IPS-20b (cell line): ENCODE data around the gene NDUFS7.

Source experiments
- H3K27ac ChIP-seq: one replicate; pipeline ENCODE4 v1.5.1; 2013; ENCODE audit warnings: low read length
- H3K27me3 ChIP-seq: 2 replicates; pipeline ENCODE4 v1.6.1; 2013; ENCODE audit warnings: mild to moderate bottlenecking, low read length, inconsistent platforms; ENCODE audit not compliant: insufficient read depth
- H3K36me3 ChIP-seq: 2 replicates; pipeline ENCODE4 v1.6.1; 2013; ENCODE audit warnings: low read depth, mild to moderate bottlenecking, inconsistent platforms, low read length, moderate library complexity; ENCODE audit not compliant: insufficient read depth
- H3K4me1 ChIP-seq: 2 replicates; pipeline ENCODE4 v1.6.1; 2013; ENCODE audit warnings: mild to moderate bottlenecking, control low read depth, inconsistent platforms, low read length, moderate library complexity; ENCODE audit not compliant: insufficient read depth
- H3K4me3 ChIP-seq: 2 replicates; pipeline ENCODE4 v1.5.1; 2013; ENCODE audit warnings: mild to moderate bottlenecking, low read length, inconsistent platforms
- H3K9ac ChIP-seq: 2 replicates; pipeline ENCODE4 v1.6.1; 2013; ENCODE audit warnings: low read depth, mild to moderate bottlenecking, inconsistent platforms, low read length, moderate library complexity
- H3K9me3 ChIP-seq: 2 replicates; pipeline ENCODE4 v1.6.1; 2013; ENCODE audit warnings: mild to moderate bottlenecking, low read depth, low read length, inconsistent platforms; ENCODE audit not compliant: insufficient read depth

Gene NDUFS7

DNA sequence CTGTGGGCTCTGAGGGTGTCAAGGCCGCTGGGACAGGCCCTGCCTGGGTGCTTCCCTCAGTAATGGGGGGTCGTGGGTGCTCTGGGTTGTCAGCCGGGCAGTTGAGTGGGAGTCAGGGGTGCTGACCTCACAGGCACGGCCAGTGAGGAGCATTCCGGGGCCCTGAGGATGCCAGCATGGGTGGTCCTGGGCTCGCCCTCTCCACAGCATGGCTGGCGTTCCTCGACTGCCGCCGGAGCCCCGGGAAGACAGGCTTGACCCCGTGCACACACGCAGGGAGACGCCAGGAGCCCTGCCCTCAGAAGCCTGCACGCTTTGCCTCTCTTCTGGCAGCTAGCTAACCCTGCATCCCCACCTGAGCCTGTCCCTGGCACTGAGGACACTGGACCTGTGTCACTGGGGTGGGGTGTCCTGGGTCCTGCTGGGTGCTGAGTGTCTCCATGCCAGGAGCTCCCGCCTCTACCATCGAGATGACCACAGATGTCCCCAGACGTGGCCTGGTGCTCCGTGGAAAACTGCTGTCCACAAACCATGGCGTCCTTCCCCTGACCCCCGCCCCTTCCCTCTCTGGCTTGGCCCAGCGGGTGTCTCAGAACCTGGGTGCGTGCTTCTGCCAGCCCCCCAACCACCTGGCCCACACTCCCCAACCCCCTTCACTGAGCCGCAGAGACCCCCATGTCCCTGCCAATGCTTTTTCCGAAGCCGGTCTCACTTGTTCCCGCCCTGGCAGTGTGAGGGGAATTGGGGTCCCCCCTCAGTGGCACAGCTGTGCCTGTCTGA is 4.4 kb upstream of the NDUFS7 start:
- H3K36me3 ChIP-seq = peaks cover 15% of the 10 kb centered on the region
- H3K27ac ChIP-seq = no peak overlapping the region
- peaks cover 2% of the 10 kb centered on the region; the same call in 1 of the 2 replicates for H3K4me1 ChIP-seq
- no peaks in the 10 kb centered on the region for H3K27me3 ChIP-seq
- no peaks in the 10 kb centered on the region for H3K9me3 ChIP-seq
- no peak overlapping the region for H3K9ac ChIP-seq
- no peak overlapping the region for H3K4me3 ChIP-seq

DNA sequence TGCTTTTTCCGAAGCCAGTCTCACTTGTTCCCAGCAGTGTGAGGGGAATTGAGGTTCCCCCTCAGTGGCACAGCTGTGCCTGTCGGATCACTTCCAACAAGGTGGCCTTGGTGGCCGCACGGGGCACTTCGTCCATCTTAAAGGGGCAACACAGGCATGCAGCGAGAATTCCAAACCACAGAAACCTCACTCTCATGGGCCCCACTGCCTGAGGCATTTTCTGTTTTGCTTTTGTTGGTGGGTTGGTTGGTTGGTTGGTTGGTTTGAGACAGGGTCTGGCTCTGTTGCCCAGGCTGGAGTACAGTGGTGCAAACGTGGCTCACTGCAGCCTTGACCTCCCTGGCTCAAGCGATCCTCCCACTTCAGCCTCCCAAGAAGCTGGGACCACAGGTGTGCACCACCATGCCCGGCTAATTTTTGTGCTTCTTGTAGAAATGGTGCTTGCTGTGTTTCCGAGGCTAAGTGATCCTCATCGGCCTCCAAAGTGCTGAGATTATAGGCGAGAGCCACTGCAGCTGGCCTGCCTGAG is 3.7 kb upstream of the NDUFS7 start:
- H3K4me3 ChIP-seq = no peak overlapping the region
- H3K9ac ChIP-seq = no peak overlapping the region
- peaks cover 11% of the 10 kb centered on the region; the same call in 1 of the 2 replicates for H3K36me3 ChIP-seq
- no peak overlapping the region for H3K27ac ChIP-seq
- H3K27me3 ChIP-seq = no peaks in the 10 kb centered on the region
- H3K9me3 ChIP-seq = no peaks in the 10 kb centered on the region
- H3K4me1 ChIP-seq = peaks cover 2% of the 10 kb centered on the region; the same call in 1 of the 2 replicates

DNA sequence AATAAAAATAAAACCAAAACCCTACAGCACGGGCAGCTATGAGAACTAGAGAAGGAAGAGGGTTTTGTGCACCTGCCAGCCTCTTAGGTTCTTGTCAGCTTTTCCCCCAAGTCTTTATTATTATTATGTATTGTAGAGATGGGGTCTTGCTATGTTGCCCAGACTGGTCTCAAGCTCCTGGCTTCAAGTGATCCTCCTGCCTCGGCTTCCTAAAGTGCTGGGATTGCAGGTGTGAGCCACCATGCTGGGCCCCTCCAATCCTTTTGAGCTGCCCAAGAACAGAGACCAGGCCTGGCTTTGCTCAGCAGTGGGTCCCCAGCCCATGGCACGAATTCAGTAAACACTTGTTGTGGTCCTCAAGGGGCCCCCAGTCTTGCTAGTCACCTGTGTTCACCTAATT is 1.5 kb upstream of the NDUFS7 start:
- Histone ChIP-seq H3K36me3 (peaks cover 5% of the 10 kb centered on the region; the same call in 1 of the 2 replicates), H3K4me3 (no peak overlapping the region), H3K27me3 (no peaks in the 10 kb centered on the region), H3K9ac (no peak overlapping the region), H3K27ac (no peak overlapping the region), H3K9me3 (no peaks in the 10 kb centered on the region), H3K4me1 (peaks cover 2% of the 10 kb centered on the region; the same call in 1 of the 2 replicates)

DNA sequence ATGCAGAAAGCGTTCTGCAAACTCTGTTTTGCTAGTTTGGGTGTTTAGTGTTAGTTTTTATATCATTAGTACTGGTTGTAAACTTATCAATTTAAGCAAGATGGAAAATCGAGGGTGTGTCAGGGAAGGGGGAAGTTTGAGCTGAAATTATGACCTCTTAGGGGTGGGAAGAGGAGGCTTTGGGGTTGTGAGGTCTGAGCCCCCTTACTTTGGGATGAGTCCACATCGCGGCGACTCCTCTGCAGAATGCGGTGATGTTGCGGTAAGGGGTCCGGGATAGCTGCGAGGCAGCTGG is 743 bp upstream of the NDUFS7 start:
- H3K4me1 ChIP-seq = peaks cover 2% of the 10 kb centered on the region; the same call in 1 of the 2 replicates
- no peaks in the 10 kb centered on the region for H3K36me3 ChIP-seq
- no peaks in the 10 kb centered on the region for H3K9me3 ChIP-seq
- H3K9ac ChIP-seq = no peak overlapping the region
- peak overlapping the region; percentile 18; the same call in 1 of the 2 replicates for H3K4me3 ChIP-seq
- H3K27me3 ChIP-seq = no peaks in the 10 kb centered on the region
- no peak overlapping the region for H3K27ac ChIP-seq

DNA sequence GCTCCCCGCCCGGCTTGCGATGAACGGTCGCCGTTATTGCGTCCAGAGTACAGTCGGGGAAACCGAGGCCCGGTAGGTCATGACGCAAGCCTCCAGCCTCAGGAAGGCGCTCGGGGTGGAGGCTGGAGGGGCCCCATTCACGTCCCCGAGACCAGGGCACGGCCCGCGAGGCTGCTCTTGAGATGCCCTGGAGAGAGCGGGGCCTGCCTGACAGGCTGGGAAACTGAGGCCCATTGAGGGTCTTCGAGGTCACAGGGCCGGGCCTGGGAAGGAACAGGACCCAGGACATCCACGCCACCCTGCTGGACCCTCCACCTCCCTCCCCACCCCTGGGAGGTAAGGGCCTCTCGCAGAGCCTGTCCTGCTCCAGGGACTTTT is 367 bp downstream of the NDUFS7 start:
- H3K27ac ChIP-seq = no peak overlapping the region
- peak overlapping the region; percentile 92 for H3K4me3 ChIP-seq
- H3K36me3 ChIP-seq = peaks cover 6% of the 10 kb centered on the region
- H3K9ac ChIP-seq = peak overlapping the region; percentile 86
- no peaks in the 10 kb centered on the region for H3K9me3 ChIP-seq
- H3K4me1 ChIP-seq = peaks cover 2% of the 10 kb centered on the region; the same call in 1 of the 2 replicates
- H3K27me3 ChIP-seq = no peaks in the 10 kb centered on the region

DNA sequence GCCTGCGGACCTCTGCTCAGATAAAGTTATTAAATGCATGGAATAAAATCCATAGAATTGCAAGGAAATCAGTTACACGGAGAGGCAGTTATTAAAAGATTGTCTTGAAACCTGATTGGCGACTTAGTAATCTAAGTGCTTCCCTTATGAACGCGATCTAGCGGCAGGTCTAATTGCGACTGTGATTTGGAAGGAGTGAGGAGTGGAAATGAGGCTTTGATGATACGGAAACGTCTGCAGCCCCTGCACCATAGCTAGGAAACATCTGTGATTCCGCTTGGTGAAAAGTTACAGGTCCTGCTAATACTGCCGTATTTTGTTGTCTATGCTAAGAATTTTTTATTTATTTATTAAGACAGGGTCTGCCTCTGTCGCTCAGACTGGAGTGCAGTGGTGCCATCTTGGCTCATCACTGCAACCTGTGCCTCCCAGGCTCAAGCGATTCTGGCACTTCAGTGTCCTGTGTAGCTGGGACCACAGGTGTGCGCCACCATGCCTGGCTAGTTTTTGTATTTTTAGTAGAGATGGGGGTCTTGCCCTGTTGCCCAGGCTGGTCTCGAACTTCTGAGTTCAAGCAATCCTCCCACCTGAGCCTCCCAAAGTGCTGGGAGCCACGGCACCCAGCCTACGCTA is 887 bp downstream of the NDUFS7 start:
- Histone ChIP-seq H3K9ac (peak overlapping the region; percentile 86), H3K27me3 (no peaks in the 10 kb centered on the region), H3K4me3 (peak overlapping the region; percentile 92), H3K4me1 (peaks cover 2% of the 10 kb centered on the region; the same call in 1 of the 2 replicates), H3K27ac (no peak overlapping the region), H3K36me3 (peaks cover 10% of the 10 kb centered on the region), H3K9me3 (no peaks in the 10 kb centered on the region)

DNA sequence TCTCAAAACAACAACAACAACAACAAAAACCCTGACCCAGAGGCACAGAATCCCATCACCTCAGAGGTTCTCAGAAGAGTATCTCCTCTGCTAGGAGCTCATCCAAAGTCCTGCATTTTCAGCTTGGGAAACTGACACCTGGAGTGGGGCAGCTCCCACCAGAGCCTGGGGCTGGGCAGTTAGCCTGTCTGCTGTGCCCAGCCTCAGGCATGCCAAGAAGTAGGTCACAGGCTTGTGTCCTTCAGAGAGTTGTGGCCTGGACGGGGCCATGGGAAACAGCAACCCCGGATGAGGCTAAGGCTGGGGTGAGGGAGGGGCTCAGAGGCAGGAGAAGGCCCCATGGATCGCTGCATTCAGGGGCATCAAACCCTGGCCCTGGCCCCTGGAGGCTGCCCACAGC is 2.1 kb downstream of the NDUFS7 start:
- no peaks in the 10 kb centered on the region for H3K27me3 ChIP-seq

DNA sequence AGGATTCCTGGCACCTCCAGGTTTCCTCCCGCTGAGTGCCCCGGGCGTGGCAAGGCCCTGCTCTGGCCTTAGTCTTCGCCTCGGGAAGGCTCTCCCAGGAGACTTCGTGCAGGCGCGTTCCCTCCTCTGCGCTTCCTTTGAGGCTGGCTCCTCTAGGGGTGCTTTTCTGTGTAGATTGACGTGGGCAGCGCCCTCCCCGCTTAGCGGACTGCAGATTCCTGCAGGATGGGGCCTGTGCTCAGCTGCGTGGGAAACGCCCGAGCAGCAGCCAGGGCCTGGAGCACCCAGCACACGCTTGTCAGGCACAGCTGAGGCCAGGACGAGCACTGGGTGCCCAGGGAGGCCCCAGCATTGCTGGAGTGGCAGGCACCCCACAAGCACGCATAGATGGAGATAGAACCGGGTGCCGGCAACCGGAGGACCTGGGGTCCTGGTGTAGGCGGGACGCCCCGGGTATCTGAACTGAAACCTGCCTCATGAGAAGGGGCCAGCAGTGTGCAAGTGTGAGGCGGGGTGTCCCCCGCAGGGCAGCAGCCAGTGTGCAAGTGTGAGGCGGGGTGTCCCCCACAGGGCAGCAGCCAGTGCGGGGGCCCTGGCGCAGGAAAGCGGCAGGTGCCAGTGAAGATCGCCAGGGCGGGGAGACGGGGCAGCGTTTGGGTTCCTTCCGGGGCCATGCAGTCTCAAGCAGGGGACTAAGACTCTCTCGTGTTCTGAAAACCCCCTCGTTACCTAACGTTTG is 3.4 kb downstream of the NDUFS7 start:
- Histone ChIP-seq H3K4me1 (no peaks in the 10 kb centered on the region), H3K27me3 (no peaks in the 10 kb centered on the region), H3K36me3 (peaks cover 10% of the 10 kb centered on the region), H3K4me3 (no peak overlapping the region), H3K9ac (no peak overlapping the region), H3K9me3 (no peaks in the 10 kb centered on the region), H3K27ac (no peak overlapping the region)

More for the DNA sequence above, 2.1 kb downstream of the NDUFS7 start:
- Histone ChIP-seq H3K4me3 (no peak overlapping the region), H3K27ac (no peak overlapping the region), H3K9me3 (no peaks in the 10 kb centered on the region), H3K36me3 (peaks cover 10% of the 10 kb centered on the region), H3K9ac (no peak overlapping the region), H3K4me1 (peaks cover 2% of the 10 kb centered on the region; the same call in 1 of the 2 replicates)

DNA sequence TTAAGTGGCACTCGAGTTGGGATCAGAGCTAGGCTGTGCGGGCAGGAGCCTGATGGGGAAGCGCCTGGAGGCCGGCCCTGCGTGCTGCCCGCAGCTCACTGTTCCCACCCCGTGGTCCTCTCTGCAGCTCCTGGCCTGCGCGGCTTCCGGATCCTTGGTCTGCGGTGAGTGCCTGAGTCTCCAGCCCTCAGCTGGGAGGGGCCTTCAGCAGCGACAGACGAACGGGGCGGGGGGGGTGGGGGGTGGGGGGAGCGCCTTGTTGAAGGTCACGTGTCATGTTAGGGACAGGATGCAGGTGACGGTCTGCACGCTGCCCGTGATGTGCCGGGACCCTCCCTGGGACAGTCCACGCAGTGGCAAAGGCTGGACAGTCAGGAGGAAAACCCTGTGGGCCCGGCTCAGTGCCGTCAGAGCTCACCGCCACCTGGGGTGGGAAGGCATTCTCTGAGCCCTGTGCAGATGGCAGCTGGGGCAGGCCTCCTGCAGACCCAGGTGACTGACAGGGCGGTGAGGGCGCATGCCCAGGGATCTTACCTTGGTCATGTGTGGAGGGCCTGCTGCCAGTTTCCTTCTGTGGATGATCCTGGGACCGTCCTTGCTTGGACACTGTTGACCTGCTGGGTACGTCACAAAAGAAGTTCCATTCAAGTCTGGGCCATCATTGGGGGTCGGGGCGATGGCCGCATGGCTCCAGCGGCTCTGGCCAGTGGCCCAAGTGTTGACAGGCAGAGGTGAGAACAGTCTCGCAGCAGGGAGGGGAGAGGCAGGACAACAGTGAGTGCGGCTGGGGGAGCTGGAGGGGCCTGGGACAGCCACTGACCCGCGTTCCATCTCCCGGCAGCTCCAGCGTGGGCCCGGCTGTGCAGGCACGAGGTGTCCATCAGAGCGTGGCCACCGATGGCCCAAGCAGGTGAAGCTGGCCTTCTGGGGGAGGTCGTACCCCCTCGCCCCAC is 4.3 kb downstream of the NDUFS7 start:
- Histone ChIP-seq H3K4me1 (no peaks in the 10 kb centered on the region), H3K9ac (no peak overlapping the region), H3K36me3 (peaks cover 10% of the 10 kb centered on the region), H3K9me3 (no peaks in the 10 kb centered on the region), H3K27ac (no peak overlapping the region), H3K27me3 (no peaks in the 10 kb centered on the region), H3K4me3 (no peak overlapping the region)

DNA sequence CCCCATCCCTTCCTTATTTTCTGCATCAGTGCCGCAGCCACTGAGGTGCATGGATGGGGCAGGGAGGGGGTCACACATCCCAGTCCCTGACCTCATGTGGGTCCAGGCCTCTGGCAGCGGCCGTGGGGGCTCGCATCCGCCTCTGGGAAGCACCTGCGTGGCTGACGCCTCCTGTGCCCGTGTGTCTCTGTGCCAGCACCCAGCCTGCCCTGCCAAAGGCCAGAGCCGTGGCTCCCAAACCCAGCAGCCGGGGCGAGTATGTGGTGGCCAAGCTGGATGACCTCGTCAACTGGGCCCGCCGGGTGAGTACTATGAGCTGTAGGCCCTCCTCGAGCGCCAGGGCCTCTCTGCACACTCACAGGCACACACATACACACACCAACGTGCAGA is 4.9 kb downstream of the NDUFS7 start:
- Histone ChIP-seq H3K9ac (no peak overlapping the region), H3K4me3 (no peak overlapping the region), H3K27ac (no peak overlapping the region), H3K36me3 (peaks cover 10% of the 10 kb centered on the region), H3K9me3 (no peaks in the 10 kb centered on the region), H3K27me3 (no peaks in the 10 kb centered on the region), H3K4me1 (no peaks in the 10 kb centered on the region)
